GM12892 (cell line): Measurements from ENCODE around the gene HERC6. TPM values are rescaled to one million over a fixed set of nuclear protein-coding genes. Genes with fewer than 3 reads are reported as not detected.
"Not testable (repeated sequence)": the region's sequence is repeated elsewhere in the genome, so short reads cannot be mapped to it uniquely, and the experiment has no call there.

Experiments
- DNase-seq: peaks from one replicate; pipeline ENCODE4 v3.0.0; 2011; ENCODE audit not compliant: insufficient read length
- FAIRE-seq: peaks from 2 replicates; lab custom pipeline; 2011; peaks lifted over from hg19 to GRCh38; lab: Jason Lieb, UNC
- POLR2A ChIP-seq: IDR thresholded peaks from 2 replicates; pipeline ENCODE4 v1.6.1; 2011; ENCODE audit warnings: low read depth, low read length, control low read depth
- POLR2AphosphoS5 ChIP-seq: IDR thresholded peaks from 2 replicates; pipeline ENCODE4 v1.6.1; 2011; ENCODE audit warnings: low read depth, low read length, control low read depth
- TAF1 ChIP-seq: IDR thresholded peaks from 2 replicates; pipeline ENCODE4 v1.6.1; 2011; ENCODE audit warnings: low read depth, mild to moderate bottlenecking, control low read depth, low read length, borderline replicate concordance
- polyA plus RNA-seq: library from polyadenylated mRNA; unstranded; fragments of >200 nt; gene quantifications from one replicate; pipeline ENCODE4 v1.2.1, GENCODE V29; 2012; ENCODE audit warnings: missing spikeins, inconsistent platforms; ENCODE audit not compliant: missing spikeins

HERC6 gene
- polyA plus RNA-seq = 4.9 TPM

DNA sequence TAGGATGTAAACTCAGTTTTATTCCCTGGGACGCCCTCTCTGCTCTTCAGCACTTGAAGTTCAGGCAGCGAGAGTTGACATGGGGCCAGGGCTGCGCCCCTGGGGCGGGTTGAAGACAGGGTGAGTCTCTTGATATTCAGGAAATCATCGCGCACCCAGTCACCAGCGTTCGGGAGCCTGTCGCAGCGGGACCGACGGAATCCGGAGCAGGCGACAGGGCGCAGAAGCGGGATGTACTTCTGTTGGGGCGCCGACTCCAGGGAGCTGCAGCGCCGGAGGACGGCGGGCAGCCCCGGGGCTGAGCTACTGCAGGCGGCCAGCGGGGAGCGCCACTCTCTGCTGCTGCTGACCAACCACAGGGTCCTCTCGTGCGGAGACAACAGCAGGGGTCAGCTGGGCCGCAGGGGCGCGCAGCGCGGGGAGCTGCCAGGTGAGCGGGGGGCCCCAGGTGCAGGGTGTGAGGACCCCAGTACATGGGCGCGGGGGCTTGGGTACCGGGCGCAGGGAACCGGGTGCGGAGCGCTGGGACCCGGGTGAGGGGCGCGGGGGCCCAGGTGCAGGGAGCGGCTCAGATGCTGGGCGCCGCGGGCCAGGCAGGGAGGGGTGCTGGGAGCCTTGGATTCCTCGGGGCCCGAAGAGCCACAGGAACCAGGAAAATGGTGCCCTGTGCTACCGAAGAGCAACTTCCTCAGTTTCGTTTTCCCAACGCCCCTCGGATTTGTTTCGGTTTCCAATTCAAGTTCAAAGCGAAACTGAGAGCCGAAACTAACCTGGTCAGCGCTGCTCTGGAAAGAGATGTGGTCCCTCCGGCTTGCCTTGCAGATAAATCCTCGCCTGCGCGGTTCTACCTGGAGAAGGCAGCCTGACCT lies at the start of gene HERC6:
TSS of gene HERC6 (plus strand) at position 162 of the 869 bp plus-strand sequence. CDS start at position 232, 70 bp downstream.
- 0 out of 2 replicates have a peak, but pooled peaks have one; percentile 4 for TF ChIP-seq TAF1
- TF ChIP-seq POLR2AphosphoS5 = 0 out of 2 replicates have a peak, but pooled peaks have one; percentile 44
- TF ChIP-seq POLR2A = 0 out of 2 replicates have a peak, but pooled peaks have one; percentile 46
- FAIRE-seq (peak; percentile 97), DNase-seq (peak; percentile 54)

GRCh38 chr4:88333741-88334405 lies 44.8 kb upstream of the HERC6 start:
- TF ChIP-seq POLR2A (no peak), POLR2AphosphoS5 (no peak), TAF1 (no peak)
- no peak for DNase-seq
- FAIRE-seq = no peak

DNA sequence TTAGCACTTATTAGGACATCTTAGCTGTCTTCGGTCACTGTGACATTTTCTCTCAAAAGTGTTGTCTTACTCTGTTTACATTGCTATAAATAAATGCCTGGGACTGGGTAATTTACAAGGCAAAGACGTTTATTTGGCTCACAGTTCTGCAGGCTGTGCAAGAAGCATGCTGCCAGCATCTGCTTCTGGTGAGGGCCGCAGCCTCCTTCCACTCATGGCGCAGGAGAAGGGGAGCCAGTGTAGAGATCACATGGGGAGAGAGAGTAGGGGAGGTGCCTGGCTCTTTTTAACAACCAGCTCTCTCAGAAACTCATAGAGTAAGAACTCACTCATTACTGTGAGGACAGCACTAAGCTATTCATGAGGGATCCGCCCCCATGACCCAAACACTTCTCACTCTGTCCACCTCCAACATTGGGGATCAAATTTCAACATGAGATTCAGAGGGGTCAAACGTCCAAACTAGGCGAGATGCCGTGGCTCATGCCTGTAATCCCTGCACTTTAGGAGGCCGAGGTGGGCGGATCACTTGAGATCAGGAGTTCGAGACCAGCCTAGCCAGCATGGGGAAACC lies 43.5 kb upstream of the HERC6 start:
- no peak for TF ChIP-seq POLR2AphosphoS5
- TF ChIP-seq TAF1 = no peak
- TF ChIP-seq POLR2A = no peak
- no peak for FAIRE-seq
- DNase-seq = no peak

- FAIRE-seq = no peak
- no peak for DNase-seq
- TF ChIP-seq POLR2A = no peak
- TF ChIP-seq TAF1 = no peak
- no peak for TF ChIP-seq POLR2AphosphoS5
Measured at GRCh38 chr4:88341227-88342192, 37.1 kb upstream of the HERC6 start.

GRCh38 chr4:88346902-88347301 lies 31.8 kb upstream of the HERC6 start:
- FAIRE-seq, DNase-seq: not testable (repeated sequence)

DNA sequence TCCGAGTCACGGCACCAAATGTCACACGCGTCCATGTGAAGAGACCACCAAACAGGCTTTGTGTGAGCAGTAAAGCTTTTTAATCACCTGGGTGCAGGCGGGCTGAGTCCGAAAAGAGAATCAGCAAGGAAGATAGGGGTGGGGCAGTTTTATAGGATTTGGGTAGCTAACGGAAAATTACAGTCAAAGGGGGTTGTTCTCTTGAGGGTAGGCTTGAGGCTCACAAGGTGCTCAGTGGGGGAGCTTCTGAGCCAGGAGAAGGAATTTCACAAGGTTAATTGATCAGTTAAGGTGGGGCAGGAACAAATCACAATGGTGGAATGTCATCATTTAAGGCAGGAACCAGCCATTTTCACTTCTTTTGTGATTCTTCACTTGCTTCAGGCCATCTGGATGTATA lies 29.9 kb upstream of the HERC6 start:
- not testable (repeated sequence) for FAIRE-seq, DNase-seq

GRCh38 chr4:88350786-88351185 lies 27.9 kb upstream of the HERC6 start:
- TF ChIP-seq POLR2AphosphoS5 (no peak), TAF1 (no peak), POLR2A (no peak)
- DNase-seq (no peak), FAIRE-seq (no peak)

GRCh38 chr4:88352062-88352740 lies 26.5 kb upstream of the HERC6 start:
- FAIRE-seq = no peak
- TF ChIP-seq TAF1 (no peak), POLR2AphosphoS5 (no peak), POLR2A (no peak)
- DNase-seq = no peak

DNA sequence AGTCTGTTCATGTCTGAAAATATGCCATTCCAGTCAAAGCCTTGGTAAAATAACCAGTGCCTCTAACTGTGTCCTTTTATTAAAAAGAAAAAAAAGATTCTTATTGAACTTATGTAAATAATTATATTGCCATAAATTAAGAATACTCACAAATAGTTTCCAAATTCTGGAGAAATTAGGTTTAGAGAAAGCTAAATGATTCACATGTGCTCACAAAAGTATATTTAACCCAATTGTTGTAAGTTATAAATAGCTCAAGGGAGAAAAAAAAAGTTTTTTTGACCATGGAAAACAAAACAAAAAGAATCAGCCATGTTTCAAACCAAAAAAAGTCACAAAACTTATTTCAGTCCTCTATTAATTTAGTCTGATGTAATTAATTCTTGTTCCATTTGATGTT lies 25.3 kb upstream of the HERC6 start:
- DNase-seq = no peak
- TF ChIP-seq POLR2AphosphoS5 (no peak), TAF1 (no peak), POLR2A (no peak)
- no peak for FAIRE-seq

DNA sequence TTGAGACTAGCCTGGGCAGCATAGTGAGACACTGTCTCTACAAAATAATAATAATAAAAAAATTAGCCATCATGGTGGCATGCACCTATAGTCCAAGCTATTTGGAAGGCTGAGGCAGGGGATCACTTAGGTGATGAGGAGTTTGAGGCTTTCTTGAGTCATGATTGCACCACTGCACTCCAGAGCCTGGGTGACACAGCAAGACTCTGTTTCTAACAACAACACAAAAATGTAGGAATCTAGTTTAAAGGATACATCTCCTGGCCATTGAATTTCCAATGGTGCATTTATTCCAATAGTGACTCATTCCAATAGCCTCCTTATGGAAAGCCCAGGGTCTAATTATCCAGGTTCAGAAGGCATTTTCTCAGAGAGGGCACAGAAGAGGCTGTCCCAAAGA lies 21.9 kb upstream of the HERC6 start:
- no peak for FAIRE-seq
- DNase-seq = no peak
- no peak for TF ChIP-seq POLR2AphosphoS5
- no peak for TF ChIP-seq TAF1
- TF ChIP-seq POLR2A = no peak

DNA sequence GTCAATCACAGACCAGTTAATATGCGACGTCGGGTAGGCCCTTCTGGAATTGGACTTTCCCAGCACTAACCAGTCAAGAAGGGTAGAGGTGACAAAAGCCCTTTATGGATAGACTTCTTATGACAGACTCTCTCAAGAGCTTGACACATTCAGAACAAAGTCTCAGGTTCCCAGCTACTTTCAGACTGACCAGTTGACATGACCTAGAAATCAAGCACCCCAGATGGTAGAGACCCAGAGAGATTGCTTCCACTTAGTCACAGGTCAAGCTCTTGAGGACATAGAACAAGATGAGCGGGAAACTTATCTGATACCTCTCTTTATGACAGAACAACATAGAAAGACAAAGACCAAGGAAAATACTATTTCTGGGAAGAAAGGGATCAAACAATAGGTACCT lies 21.4 kb upstream of the HERC6 start:
- TF ChIP-seq POLR2AphosphoS5 (no peak), TAF1 (no peak)
- DNase-seq (no peak), FAIRE-seq (no peak)
